NOMO-1 treated with dmso at 0.1 percent for 144 hours (cell line): ENCODE results near the gene DCDC2C.

ENCODE experiments used
- DNase-seq: peaks from one replicate; lab custom pipeline; 2025; ENCODE audit not compliant: unreplicated experiment; lab: John Stamatoyannopoulos, UW

Gene DCDC2C

DNA sequence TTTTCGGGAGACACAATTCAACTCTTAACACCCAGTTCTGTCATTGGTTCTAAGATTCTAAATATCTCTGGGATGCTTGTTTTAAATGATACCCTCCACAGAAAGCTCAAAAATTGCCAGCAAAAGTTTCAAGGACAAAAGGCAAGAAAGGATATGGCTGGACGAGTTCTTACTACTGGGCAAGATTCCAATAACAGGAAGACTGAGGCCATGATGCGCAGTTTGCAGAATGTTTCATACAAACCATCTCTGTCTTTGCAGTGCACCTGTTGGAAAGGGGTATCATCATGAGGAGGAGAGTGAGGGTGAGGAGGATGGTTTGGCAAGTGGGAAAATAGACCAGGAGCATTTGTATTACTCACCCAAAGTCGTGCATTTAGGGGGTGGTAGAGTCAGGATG is 172.8 kb downstream of the DCDC2C start:
- no peak for DNase-seq

GRCh38 chr2:3876685-3877084 is 173.3 kb downstream of the DCDC2C start:
- no peak for DNase-seq

DNA sequence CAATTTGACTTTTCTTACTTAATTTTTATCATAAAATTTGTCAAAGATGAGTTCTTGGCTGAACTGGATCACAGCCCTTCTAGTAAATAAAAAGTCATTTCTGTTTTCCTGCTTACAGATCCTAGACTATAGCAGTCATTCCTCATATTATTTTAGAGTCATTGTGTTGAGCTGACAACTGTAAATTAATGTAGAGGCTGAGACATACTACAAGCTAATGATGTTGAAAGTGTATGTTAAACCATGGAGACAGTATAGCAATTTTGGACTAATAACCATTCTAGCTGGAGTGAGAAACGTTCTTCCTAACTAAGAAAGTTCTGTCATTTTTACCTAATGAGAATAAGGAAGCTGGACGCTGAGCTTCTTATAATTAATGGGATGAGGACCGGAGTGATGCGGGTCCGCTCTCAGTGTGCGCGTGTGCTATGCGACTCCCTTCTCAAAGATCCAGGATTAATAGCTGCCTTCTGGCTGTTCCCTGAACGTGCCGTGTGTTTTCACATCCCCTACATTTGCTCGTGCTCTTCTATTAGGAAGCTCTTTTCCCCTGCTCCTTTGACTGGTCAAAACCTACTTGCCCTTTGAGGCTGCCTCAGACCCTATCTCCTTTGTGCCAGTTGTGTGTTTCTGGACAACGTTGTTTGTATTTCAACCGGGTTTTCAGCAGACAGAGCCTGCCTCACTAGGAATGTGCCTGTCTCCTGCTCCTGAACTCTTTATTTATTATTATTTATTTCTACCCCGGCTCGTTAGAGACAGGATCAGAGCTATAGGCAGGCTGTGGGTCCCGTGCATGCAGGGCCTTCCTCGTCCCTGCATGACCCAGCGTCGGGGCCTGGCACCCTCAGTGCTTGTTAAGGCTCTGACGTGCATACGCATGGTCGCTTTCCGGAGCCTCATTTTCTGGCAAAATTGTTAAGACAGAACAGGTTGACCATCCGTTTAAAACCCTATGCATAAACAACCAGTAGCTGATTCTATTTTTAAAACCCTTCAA is 182.6 kb downstream of the DCDC2C start:
- no peak for DNase-seq

DNA sequence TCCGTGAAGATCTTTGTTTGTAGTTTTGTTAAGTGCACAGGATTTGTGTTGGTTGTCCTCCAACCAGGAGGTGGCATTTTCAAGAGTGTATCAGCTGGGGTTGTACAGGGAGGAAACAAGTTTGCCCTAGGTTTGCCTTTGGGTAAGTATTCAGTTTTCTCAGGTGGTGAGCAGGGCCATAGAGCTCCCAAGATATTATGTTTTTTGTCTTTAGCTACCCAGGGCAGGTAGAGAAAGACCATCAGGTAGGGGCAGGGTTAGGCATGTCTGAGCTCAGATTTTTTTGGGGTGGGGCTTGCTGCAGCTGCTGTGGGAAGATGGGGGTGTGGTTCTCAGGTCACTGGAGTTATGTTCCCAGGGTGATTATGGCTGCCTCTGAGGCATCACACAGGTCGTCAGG is 191.6 kb downstream of the DCDC2C start:
- DNase-seq: no peak
